ENCODE results near the gene EXOC3. TPM values are rescaled to one million over a fixed set of nuclear protein-coding genes. Genes with fewer than 3 reads are reported as not detected.

The EXOC3 gene
- total and polyA plus RNA-seq, 2 of the 8 experiments (the other 6 are each of a cell fraction or from before 2014, with no cell fraction given): 14.4 to 30.0 TPM

- H2BK12ac ChIP-seq (ENCODE audit: low read depth, low read length): no peak overlapping the region
- H3K14ac ChIP-seq (ENCODE audit: insufficient read length): no peak overlapping the region
- no peak overlapping the region for H3K4me3 ChIP-seq (ENCODE audit: extremely low read depth in 1 of 4, insufficient read depth in 2 of 4, low read depth in 3 of 4, low read length in 4 of 4)
- H3K4ac ChIP-seq (replicated peaks; ENCODE audit: insufficient read length, low read depth, low read length): no peak overlapping the region
- no peaks in the 10 kb centered on the region for H3K79me2 ChIP-seq (ENCODE audit: control insufficient read depth in 1 of 2, insufficient read depth in 2 of 2, low read length in 2 of 2)
- H3K9ac ChIP-seq (replicated peaks in 1 of 4; ENCODE audit: extremely low read depth in 1 of 4, low read depth in 3 of 4, low read length in 3 of 4): no peak overlapping the region
- H4K20me1 ChIP-seq (replicated peaks in 1 of 2; ENCODE audit: control insufficient read depth in 1 of 2, insufficient read depth in 2 of 2, low read length in 2 of 2): peaks cover 2 to 7% of the 10 kb centered on the region in 2 experiments
- H2BK20ac ChIP-seq (ENCODE audit: low read length): no peak overlapping the region
- DNase-seq (ENCODE audit: low read depth in 1 of 2, low spot score in 2 of 2) (no peak), FAIRE-seq (no peak)
- H3K9me3 ChIP-seq (ENCODE audit: insufficient read depth in 2 of 2, low read depth in 1 of 2, low read length in 1 of 2): no peaks in the 10 kb centered on the region
- 92% methylated on average over 23 of the region's 29 CpGs; no CpG with 5 or more reads in 1 of the 2 experiments for WGBS, 2 experiments (ENCODE audit: extremely low coverage in 1 of 2, insufficient coverage in 1 of 2, insufficient read length in 1 of 2, insufficient replicate concordance in 2 of 2, low coverage in 1 of 2, low lambda C conversion rate in 2 of 2, missing lambda C conversion rate in 1 of 2)
- no peak overlapping the region for H3K18ac ChIP-seq (ENCODE audit: extremely low read depth, low read length)
- H2BK5ac ChIP-seq (ENCODE audit: low read depth, low read length): no peak overlapping the region
- H3K4me2 ChIP-seq (ENCODE audit: insufficient read depth in 1 of 2, low read depth in 2 of 2, low read length in 2 of 2): no peak overlapping the region
- no peaks in the 10 kb centered on the region for H3K4me1 ChIP-seq (replicated peaks in 1 of 4; ENCODE audit: control insufficient read depth in 3 of 4, insufficient read depth in 4 of 4, low read length in 3 of 4)
- CTCF ChIA-PET (ENCODE audit: partially characterized antibody): interaction anchor here (0.8 to 4.0 kb wide), 3 partner anchors 9 to 20 kb away, joined by 3 to 14 read pairs (median 3); no protein-coding TSS in a partner anchor
- H3K56ac ChIP-seq (replicated peaks; ENCODE audit: insufficient read length, low read depth, low read length): no peak overlapping the region
- no peak overlapping the region for H2BK120ac ChIP-seq (replicated peaks; ENCODE audit: low read depth, low read length)
- no peaks in the 10 kb centered on the region for H3K79me1 ChIP-seq (ENCODE audit: low read depth, low read length)
- H2AK5ac ChIP-seq (ENCODE audit: low read depth, low read length): no peak overlapping the region
- H3K23me2 ChIP-seq (ENCODE audit: low read depth, low read length): no peaks in the 10 kb centered on the region
- H2AFZ ChIP-seq (ENCODE audit: low read length): no peak overlapping the region
- H3K23ac ChIP-seq (ENCODE audit: insufficient read length): no peak overlapping the region
- POLR2A ChIA-PET (ENCODE audit: partially characterized antibody): interaction anchor here (0.7 to 1.4 kb wide), 2 partner anchors 13 to 301 kb away, joined by 3 to 4 read pairs; no protein-coding TSS in a partner anchor
- H3K27ac ChIP-seq (ENCODE audit: low read depth, low read length): no peak overlapping the region
- no peak overlapping the region for H4K8ac ChIP-seq (ENCODE audit: extremely low read depth, insufficient read depth, low read length)
- H4K5ac ChIP-seq (ENCODE audit: insufficient read length, low read depth, low read length): no peak overlapping the region
- no peak overlapping the region for H2BK15ac ChIP-seq (ENCODE audit: low read length)
- peaks cover 0 to 11% (median 2%) of the 10 kb centered on the region in 4 experiments; a peak in 4 of 8 replicates for H3K36me3 ChIP-seq (ENCODE audit: control insufficient read depth in 2 of 4, insufficient read depth in 4 of 4, low read length in 3 of 4)
- H4K91ac ChIP-seq (replicated peaks; ENCODE audit: insufficient read length, low read length): no peak overlapping the region
- no peaks in the 10 kb centered on the region for H3K27me3 ChIP-seq (replicated peaks in 1 of 4; ENCODE audit: control insufficient read depth in 3 of 4, extremely low read depth in 1 of 4, insufficient read depth in 3 of 4, low read length in 3 of 4)
- TF ChIP-seq HDAC2 (IDR thresholded peaks at IDR 0.05; ENCODE audit: borderline replicate concordance in 1 of 2, low read depth in 2 of 2, low read length in 2 of 2): no peak
- no peak for TF ChIP-seq RFX5 (IDR thresholded peaks at IDR 0.05; ENCODE audit: borderline replicate concordance, low read depth, low read length)
- no peak for TF ChIP-seq SIN3A (conservative IDR thresholded peaks at IDR 0.05 in 1 of 2, IDR thresholded peaks at IDR 0.05 in 1 of 2; ENCODE audit: low read depth in 1 of 2, low read length in 2 of 2)
- no peak for TF ChIP-seq GABPA (IDR thresholded peaks at IDR 0.05; ENCODE audit: borderline replicate concordance, insufficient read depth, low read length)
- no peak for TF ChIP-seq RBBP5 (IDR thresholded peaks at IDR 0.05; ENCODE audit: borderline replicate concordance, low read depth, low read length)
- TF ChIP-seq POLR2A (IDR thresholded peaks at IDR 0.05; ENCODE audit: control extremely low read depth in 1 of 2, low read depth in 2 of 2, low read length in 2 of 2): no peak
- no peak for TF ChIP-seq RAD21 (IDR thresholded peaks at IDR 0.05 in 1 of 2, conservative IDR thresholded peaks at IDR 0.05 in 1 of 2; ENCODE audit: low read depth in 2 of 2, low read length in 2 of 2)
- TF ChIP-seq CTCF (IDR thresholded peaks at IDR 0.05; ENCODE audit: control extremely low read depth in 1 of 3, insufficient read depth in 1 of 3, low read depth in 1 of 3, low read length in 3 of 3): no peak
Measured at GRCh38 chr5:465591-466403, 22.8 kb downstream of the EXOC3 start.
